SK-N-DZ (cell line): ENCODE results near the gene RARA.
A peak's percentile ranks its signal among the peaks of the same experiment; 100 is the strongest.

Experiments used
- DNase-seq: peaks from one replicate; pipeline ENCODE4 v3.0.0-alpha.2; 2015; ENCODE audit warnings: low spot score

RARA gene

GRCh38 chr17:40327735-40328385 is 18.9 kb downstream of the RARA start:
- no peak for DNase-seq

GRCh38 chr17:40328386-40328766 is 19.4 kb downstream of the RARA start:
- no peak for DNase-seq

- DNase-seq, result no peak
These were observed 21.1 kb downstream of the RARA start for GRCh38 chr17:40329839-40330794.

- DNase-seq, result no peak
These were observed 22.0 kb downstream of the RARA start for GRCh38 chr17:40330850-40331470.

- no peak for DNase-seq
These were observed 23.0 kb downstream of the RARA start for GRCh38 chr17:40331743-40332641.

- no peak for DNase-seq
These were observed 24.9 kb downstream of the RARA start for GRCh38 chr17:40333781-40334448.

- no peak for DNase-seq
These were observed 26.6 kb downstream of the RARA start for GRCh38 chr17:40335620-40336019.

GRCh38 chr17:40337351-40337750 is 28.4 kb downstream of the RARA start:
- no peak for DNase-seq

- no peak for DNase-seq
These were observed 29.1 kb downstream of the RARA start for GRCh38 chr17:40338058-40338457.

GRCh38 chr17:40338941-40339649 is 30.1 kb downstream of the RARA start:
- DNase-seq, result no peak

GRCh38 chr17:40340327-40340726 is 31.3 kb downstream of the RARA start:
- DNase-seq, result no peak

- DNase-seq, result peak; percentile 90
These were observed 32.2 kb downstream of the RARA start for GRCh38 chr17:40340880-40341807.

GRCh38 chr17:40341808-40342503 is 33.0 kb downstream of the RARA start:
- DNase-seq, result peak; percentile 91

- no peak for DNase-seq
These were observed 33.7 kb downstream of the RARA start for GRCh38 chr17:40342504-40343218.

- DNase-seq, result no peak
These were observed 34.5 kb downstream of the RARA start for GRCh38 chr17:40343219-40344119.

- no peak for DNase-seq
These were observed 35.6 kb downstream of the RARA start for GRCh38 chr17:40344421-40345160.
